ENCODE measurements around the gene TPM3. TPM values are rescaled to one million over a fixed set of nuclear protein-coding genes. Genes with fewer than 3 reads are reported as not detected.

The TPM3 gene
- total and polyA plus RNA-seq, 10 of the 15 experiments (the other 5 are each of a cell fraction or from before 2014, with no cell fraction given): 270 to 759 (median 505) TPM

DNA sequence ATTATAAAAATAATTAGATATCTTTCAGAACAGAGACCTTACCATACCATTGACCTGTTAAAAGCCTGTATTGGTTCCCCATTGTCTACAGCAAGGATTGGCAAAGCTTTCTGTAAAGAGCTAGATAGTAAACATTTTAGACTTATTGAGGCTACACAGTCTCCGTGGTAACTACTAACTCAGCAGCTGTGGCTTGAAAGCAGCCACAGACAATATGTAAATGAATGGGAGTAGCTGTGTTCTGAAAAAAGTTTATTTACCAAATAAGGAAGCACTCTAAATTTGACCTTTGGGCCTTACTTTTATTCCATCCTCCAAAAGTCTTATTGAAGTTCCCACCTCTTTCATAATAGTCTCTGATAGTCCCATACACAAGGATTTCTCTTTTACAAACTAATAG, 76.7 kb downstream of the TPM3 start:
- 0% methylated on average over 1 of the region's 1 CpG for WGBS (ENCODE audit: insufficient coverage, insufficient replicate concordance, low lambda C conversion rate, missing lambda C conversion rate)
- Histone ChIP-seq H4K20me1 (ENCODE audit: control insufficient read depth, insufficient read depth) (no peaks in the 10 kb centered on the region), H3K27ac (ENCODE audit: control insufficient read depth, insufficient read depth) (no peak overlapping the region), H3K36me3 (ENCODE audit: control insufficient read depth in 2 of 2, insufficient read depth in 2 of 2, low read length in 1 of 2) (no peaks in the 10 kb centered on the region), H3K4me2 (ENCODE audit: control insufficient read depth, insufficient read depth) (no peak overlapping the region), H3K9ac (ENCODE audit: control insufficient read depth, insufficient read depth, low read length) (no peak overlapping the region), H2AFZ (ENCODE audit: control insufficient read depth, low read depth, low read length) (no peak overlapping the region; the same call in 1 of the 2 replicates), H3K79me2 (ENCODE audit: control insufficient read depth, insufficient read depth, low read length) (no peaks in the 10 kb centered on the region), H3K9me3 (replicated peaks; ENCODE audit: control insufficient read depth, insufficient read depth, low read length) (no peaks in the 10 kb centered on the region), H3K27me3 (replicated peaks in 1 of 2; ENCODE audit: control insufficient read depth in 2 of 2, insufficient read depth in 2 of 2, low read length in 1 of 2) (no peaks in the 10 kb centered on the region), H3K4me1 (ENCODE audit: control insufficient read depth, insufficient read depth, low read length) (no peaks in the 10 kb centered on the region; the same call in 1 of the 2 replicates), H3K4me3 (no peak overlapping the region)
- TF ChIP-seq JUND (IDR thresholded peaks at IDR 0.05; ENCODE audit: low read depth, low read length) (no peak), POU2F2 (IDR thresholded peaks at IDR 0.05; ENCODE audit: borderline replicate concordance, low read depth, low read length) (no peak), MYC (IDR thresholded peaks at IDR 0.05; ENCODE audit: insufficient read depth, insufficient read length, insufficient replicate concordance, low read length, severe bottlenecking) (no peak), FOXM1 (IDR thresholded peaks at IDR 0.05; ENCODE audit: low read depth, low read length) (no peak), CHD2 (IDR thresholded peaks at IDR 0.05; ENCODE audit: borderline replicate concordance, low read depth, low read length) (no peak), MTA2 (IDR thresholded peaks at IDR 0.05; ENCODE audit: low read depth) (no peak), BCL11A (IDR thresholded peaks at IDR 0.05; ENCODE audit: low read depth, low read length) (no peak), GATAD2B (conservative IDR thresholded peaks at IDR 0.05; ENCODE audit: low read depth) (no peak), ZNF217 (IDR thresholded peaks at IDR 0.05) (no peak), NFYA (IDR thresholded peaks at IDR 0.05; ENCODE audit: borderline replicate concordance, low read depth, low read length) (no peak), YBX1 (IDR thresholded peaks at IDR 0.05) (no peak), POLR2AphosphoS5 (IDR thresholded peaks at IDR 0.05; ENCODE audit: low read length) (no peak)
- in situ Hi-C loops (cut with MboI) (no loop called here), intact Hi-C loops (cut with micrococcal nuclease; ENCODE audit: unreplicated experiment) (no loop called here)
- RAD21 ChIA-PET (ENCODE audit: unreplicated experiment): no interaction called here
- no TSS peak for BruUV-seq (replicated peaks)
- SMC1A ChIA-PET (ENCODE audit: uncharacterized antibody, unreplicated experiment): interaction anchor here (0.5 to 1.2 kb wide), 2 partner anchors 9 to 225 kb away, joined by 3 read pairs; no protein-coding TSS in a partner anchor
- ATAC-seq: peak; percentile 69
- no peak for DNase-seq (ENCODE audit: low read depth, low spot score)
- peak; percentile 61 for FAIRE-seq
- POLR2A ChIA-PET: no interaction called here
- CTCF ChIA-PET: interaction anchor here (1.2 kb wide), 2 partner anchors 13 to 120 kb away, joined by 3 read pairs; no protein-coding TSS in a partner anchor

MicroRNAs encoded within 50 kb of the gene (microRNA counts, 767-probe panel; counts per million panel counts)
- 55.3 counts per million for microRNA hsa-miR-190b

Small RNA genes within 50 kb of the gene (microRNA-seq; reads per million reads assigned to microRNA genes)
- 33.1 reads per million, percentile 63 among the genes with 10 or more reads in this experiment for gene MIR190B

Small RNA genes within 50 kb of the gene (small RNA-seq; reads per million reads assigned to genes)
- 0.62 reads per million, percentile 15 among the genes with 10 or more reads in this experiment for gene MIR190B

Other genes starting within 250 kb of the TPM3 start
Only the 7 nearest of the 14 such genes appear.
- gene RPS27, start 201.3 kb downstream of the TPM3 start, total RNA-seq (2014; rRNA removed): 5,288 and 5,830 TPM in 2 replicates
- 9,122 and 9,683 TPM in 2 replicates for gene RPS27, start 201.3 kb downstream of the TPM3 start, total RNA-seq (2014; rRNA removed; fragmentation: Illumina TruSeq; extraction: Trizol)
- gene RPS27, start 201.3 kb downstream of the TPM3 start, total RNA-seq (2021): 2,708 and 2,801 TPM in 2 replicates
- 8,626 and 8,787 TPM in 2 replicates for gene RPS27, start 201.3 kb downstream of the TPM3 start, polyA plus RNA-seq (2011; rRNA removed)
- gene RPS27, start 201.3 kb downstream of the TPM3 start, polyA plus RNA-seq (2014; fragmentation: Illumina TruSeq; extraction: Trizol): 13,800 and 18,255 TPM in 2 replicates
- gene RPS27, start 201.3 kb downstream of the TPM3 start, polyA plus RNA-seq (2014; fragmentation: Nextera tagmentation; extraction: Ambion mirVana): over 10,000 TPM in 1 of 2 experiments, 1,000 to 10,000 TPM in 1; 9,903 to 14,234 TPM
- gene RPS27, start 201.3 kb downstream of the TPM3 start, polyA plus RNA-seq (2014; rRNA removed): 8,943 and 9,277 TPM in 2 replicates
- 1,000 to 10,000 TPM; 3,244 to 3,511 TPM for gene RPS27, start 201.3 kb downstream of the TPM3 start, polyA plus RNA-seq (2016; fragmentation: Nextera tagmentation; extraction: Ambion mirVana)
- under 0.01 TPM in 1 of 2 replicates, not detected in the other for gene NUP210L, start 37.0 kb downstream of the TPM3 start, total RNA-seq (2014; rRNA removed)
- gene NUP210L, start 37.0 kb downstream of the TPM3 start, total RNA-seq (2014; rRNA removed; fragmentation: Illumina TruSeq; extraction: Trizol): not detected in 2 replicates
- gene NUP210L, start 37.0 kb downstream of the TPM3 start, total RNA-seq (2021): not detected in 2 replicates
- 0.03 TPM in 1 of 2 replicates, not detected in the other for gene NUP210L, start 37.0 kb downstream of the TPM3 start, polyA plus RNA-seq (2011; rRNA removed)
- gene NUP210L, start 37.0 kb downstream of the TPM3 start, polyA plus RNA-seq (2014; fragmentation: Illumina TruSeq; extraction: Trizol): 0.04 TPM in 1 of 2 replicates, not detected in the other
- not detected for gene NUP210L, start 37.0 kb downstream of the TPM3 start, polyA plus RNA-seq (2014; fragmentation: Nextera tagmentation; extraction: Ambion mirVana)
- gene NUP210L, start 37.0 kb downstream of the TPM3 start, polyA plus RNA-seq (2014; rRNA removed): not detected in 2 replicates
- under 1 TPM; 0.07 to 0.08 TPM for gene NUP210L, start 37.0 kb downstream of the TPM3 start, polyA plus RNA-seq (2016; fragmentation: Nextera tagmentation; extraction: Ambion mirVana)
- not detected in 2 replicates for gene CFAP141, start 14.2 kb upstream of the TPM3 start, total RNA-seq (2014; rRNA removed)
- not detected in 2 replicates for gene CFAP141, start 14.2 kb upstream of the TPM3 start, total RNA-seq (2014; rRNA removed; fragmentation: Illumina TruSeq; extraction: Trizol)
- not detected in 2 replicates for gene CFAP141, start 14.2 kb upstream of the TPM3 start, total RNA-seq (2021)
- not detected in 2 replicates for gene CFAP141, start 14.2 kb upstream of the TPM3 start, polyA plus RNA-seq (2011; rRNA removed)
- not detected in 2 replicates for gene CFAP141, start 14.2 kb upstream of the TPM3 start, polyA plus RNA-seq (2014; fragmentation: Illumina TruSeq; extraction: Trizol)
- gene CFAP141, start 14.2 kb upstream of the TPM3 start, polyA plus RNA-seq (2014; fragmentation: Nextera tagmentation; extraction: Ambion mirVana): not detected
- not detected in 2 replicates for gene CFAP141, start 14.2 kb upstream of the TPM3 start, polyA plus RNA-seq (2014; rRNA removed)
- gene CFAP141, start 14.2 kb upstream of the TPM3 start, polyA plus RNA-seq (2016; fragmentation: Nextera tagmentation; extraction: Ambion mirVana): not detected
- 56.6 and 58.7 TPM in 2 replicates for gene UBAP2L, start 28.9 kb upstream of the TPM3 start, total RNA-seq (2014; rRNA removed)
- gene UBAP2L, start 28.9 kb upstream of the TPM3 start, total RNA-seq (2014; rRNA removed; fragmentation: Illumina TruSeq; extraction: Trizol): 69.6 and 75.8 TPM in 2 replicates
- gene UBAP2L, start 28.9 kb upstream of the TPM3 start, total RNA-seq (2021): 163 and 171 TPM in 2 replicates
- gene UBAP2L, start 28.9 kb upstream of the TPM3 start, polyA plus RNA-seq (2011; rRNA removed): 86.2 and 185 TPM in 2 replicates
- gene UBAP2L, start 28.9 kb upstream of the TPM3 start, polyA plus RNA-seq (2014; fragmentation: Illumina TruSeq; extraction: Trizol): 164 and 180 TPM in 2 replicates
- gene UBAP2L, start 28.9 kb upstream of the TPM3 start, polyA plus RNA-seq (2014; fragmentation: Nextera tagmentation; extraction: Ambion mirVana): 10 to 100 TPM; 49.9 to 53.3 TPM
- gene UBAP2L, start 28.9 kb upstream of the TPM3 start, polyA plus RNA-seq (2014; rRNA removed): 140 and 151 TPM in 2 replicates
- gene UBAP2L, start 28.9 kb upstream of the TPM3 start, polyA plus RNA-seq (2016; fragmentation: Nextera tagmentation; extraction: Ambion mirVana): 100 to 1,000 TPM; 181 to 198 TPM
- 145 and 146 TPM in 2 replicates for gene HAX1, start 80.5 kb upstream of the TPM3 start, total RNA-seq (2014; rRNA removed)
- gene HAX1, start 80.5 kb upstream of the TPM3 start, total RNA-seq (2014; rRNA removed; fragmentation: Illumina TruSeq; extraction: Trizol): 141 and 145 TPM in 2 replicates
- 95.3 and 99.4 TPM in 2 replicates for gene HAX1, start 80.5 kb upstream of the TPM3 start, total RNA-seq (2021)
- gene HAX1, start 80.5 kb upstream of the TPM3 start, polyA plus RNA-seq (2011; rRNA removed): 100 and 142 TPM in 2 replicates
- 145 and 177 TPM in 2 replicates for gene HAX1, start 80.5 kb upstream of the TPM3 start, polyA plus RNA-seq (2014; fragmentation: Illumina TruSeq; extraction: Trizol)
- gene HAX1, start 80.5 kb upstream of the TPM3 start, polyA plus RNA-seq (2014; fragmentation: Nextera tagmentation; extraction: Ambion mirVana): 100 to 1,000 TPM; 249 to 288 TPM
- gene HAX1, start 80.5 kb upstream of the TPM3 start, polyA plus RNA-seq (2014; rRNA removed): 148 and 149 TPM in 2 replicates
- gene HAX1, start 80.5 kb upstream of the TPM3 start, polyA plus RNA-seq (2016; fragmentation: Nextera tagmentation; extraction: Ambion mirVana): 100 to 1,000 TPM; 160 to 169 TPM
- not detected in 2 replicates for gene AQP10, start 129.0 kb upstream of the TPM3 start, total RNA-seq (2014; rRNA removed)
- not detected in 2 replicates for gene AQP10, start 129.0 kb upstream of the TPM3 start, total RNA-seq (2014; rRNA removed; fragmentation: Illumina TruSeq; extraction: Trizol)
- not detected in 2 replicates for gene AQP10, start 129.0 kb upstream of the TPM3 start, total RNA-seq (2021)
- gene AQP10, start 129.0 kb upstream of the TPM3 start, polyA plus RNA-seq (2011; rRNA removed): not detected in 2 replicates
- not detected in 2 replicates for gene AQP10, start 129.0 kb upstream of the TPM3 start, polyA plus RNA-seq (2014; fragmentation: Illumina TruSeq; extraction: Trizol)
- not detected for gene AQP10, start 129.0 kb upstream of the TPM3 start, polyA plus RNA-seq (2014; fragmentation: Nextera tagmentation; extraction: Ambion mirVana)
- gene AQP10, start 129.0 kb upstream of the TPM3 start, polyA plus RNA-seq (2014; rRNA removed): not detected in 2 replicates
- gene AQP10, start 129.0 kb upstream of the TPM3 start, polyA plus RNA-seq (2016; fragmentation: Nextera tagmentation; extraction: Ambion mirVana): not detected
- gene ATP8B2, start 133.4 kb upstream of the TPM3 start, total RNA-seq (2014; rRNA removed): 51.1 and 61.8 TPM in 2 replicates
- 20.1 and 21.2 TPM in 2 replicates for gene ATP8B2, start 133.4 kb upstream of the TPM3 start, total RNA-seq (2014; rRNA removed; fragmentation: Illumina TruSeq; extraction: Trizol)
- 37.1 and 39.7 TPM in 2 replicates for gene ATP8B2, start 133.4 kb upstream of the TPM3 start, total RNA-seq (2021)
- 4.5 and 6.1 TPM in 2 replicates for gene ATP8B2, start 133.4 kb upstream of the TPM3 start, polyA plus RNA-seq (2011; rRNA removed)
- gene ATP8B2, start 133.4 kb upstream of the TPM3 start, polyA plus RNA-seq (2014; fragmentation: Illumina TruSeq; extraction: Trizol): 15.2 and 20.2 TPM in 2 replicates
- under 1 TPM; 0.44 to 0.82 TPM for gene ATP8B2, start 133.4 kb upstream of the TPM3 start, polyA plus RNA-seq (2014; fragmentation: Nextera tagmentation; extraction: Ambion mirVana)
- 38.8 and 51.7 TPM in 2 replicates for gene ATP8B2, start 133.4 kb upstream of the TPM3 start, polyA plus RNA-seq (2014; rRNA removed)
- 1 to 10 TPM; 7.8 to 9.7 TPM for gene ATP8B2, start 133.4 kb upstream of the TPM3 start, polyA plus RNA-seq (2016; fragmentation: Nextera tagmentation; extraction: Ambion mirVana)

All from GM12878 (cell line).